SU-DHL-6 (cell line): ENCODE measurements around the gene USP17L25.
"Not testable (repeated sequence)": the region's sequence is repeated elsewhere in the genome, so short reads cannot be mapped to it uniquely, and the experiment has no call there.

Source experiments
- EZH2phosphoT487 ChIP-seq: fragments of 200-600 bp; sonication (generic), shearing (Covaris generic); conservative IDR thresholded peaks from 2 replicates; pipeline ENCODE4 v1.6.1; 2018; ENCODE audit warnings: mild to moderate bottlenecking, antibody characterized with exemption, low read length, moderate library complexity, mixed read lengths
- TF ChIP-seq, protein P1 (sequence below): fragments of 200-600 bp; sonication (generic); IDR thresholded peaks from one replicate; pipeline ENCODE4 v1.5.1; 2017; ENCODE audit warnings: antibody characterized with exemption, mild to moderate bottlenecking, low read length, moderate library complexity; ENCODE audit not compliant: insufficient read depth, poor library complexity, severe bottlenecking

DNA sequence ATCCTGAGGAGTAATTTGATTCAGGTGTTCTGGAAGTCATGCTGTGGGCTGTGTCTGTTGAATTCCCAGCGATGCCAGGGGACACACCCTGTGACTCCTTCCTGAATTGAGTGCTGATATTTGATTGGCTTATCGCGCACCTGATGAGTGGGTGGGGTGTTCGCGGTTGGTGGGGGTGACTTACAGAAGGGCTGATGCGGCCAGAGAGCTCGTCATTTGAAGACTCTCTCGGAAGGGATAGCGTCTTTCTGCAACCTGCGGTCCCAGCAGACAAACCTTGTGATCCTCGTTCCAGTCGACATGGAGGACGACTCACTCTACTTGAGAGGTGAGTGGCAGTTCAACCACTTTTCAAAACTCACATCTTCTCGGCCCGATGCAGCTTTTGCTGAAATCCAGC is at the start of gene USP17L25:
- TF ChIP-seq, protein P1, sequence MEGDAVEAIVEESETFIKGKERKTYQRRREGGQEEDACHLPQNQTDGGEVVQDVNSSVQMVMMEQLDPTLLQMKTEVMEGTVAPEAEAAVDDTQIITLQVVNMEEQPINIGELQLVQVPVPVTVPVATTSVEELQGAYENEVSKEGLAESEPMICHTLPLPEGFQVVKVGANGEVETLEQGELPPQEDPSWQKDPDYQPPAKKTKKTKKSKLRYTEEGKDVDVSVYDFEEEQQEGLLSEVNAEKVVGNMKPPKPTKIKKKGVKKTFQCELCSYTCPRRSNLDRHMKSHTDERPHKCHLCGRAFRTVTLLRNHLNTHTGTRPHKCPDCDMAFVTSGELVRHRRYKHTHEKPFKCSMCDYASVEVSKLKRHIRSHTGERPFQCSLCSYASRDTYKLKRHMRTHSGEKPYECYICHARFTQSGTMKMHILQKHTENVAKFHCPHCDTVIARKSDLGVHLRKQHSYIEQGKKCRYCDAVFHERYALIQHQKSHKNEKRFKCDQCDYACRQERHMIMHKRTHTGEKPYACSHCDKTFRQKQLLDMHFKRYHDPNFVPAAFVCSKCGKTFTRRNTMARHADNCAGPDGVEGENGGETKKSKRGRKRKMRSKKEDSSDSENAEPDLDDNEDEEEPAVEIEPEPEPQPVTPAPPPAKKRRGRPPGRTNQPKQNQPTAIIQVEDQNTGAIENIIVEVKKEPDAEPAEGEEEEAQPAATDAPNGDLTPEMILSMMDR = not testable (repeated sequence)
- TF ChIP-seq EZH2phosphoT487 = not testable (repeated sequence)
